ENCODE measurements around the gene CADPS.

GRCh38 chr3:62777130-62777529 lies 98.1 kb downstream of the CADPS start:
- TF ChIP-seq RARB (CRISPR knock-in tag; IDR thresholded peaks at IDR 0.05) (no peak), SNAI2 (CRISPR knock-in tag; IDR thresholded peaks at IDR 0.05) (no peak), PATZ1 (CRISPR knock-in tag; IDR thresholded peaks at IDR 0.05; ENCODE audit: borderline replicate concordance) (no peak), GLIS3 (CRISPR knock-in tag; IDR thresholded peaks at IDR 0.05) (no peak), ZFP30 (CRISPR knock-in tag; IDR thresholded peaks at IDR 0.05) (no peak), CSDC2 (CRISPR knock-in tag; IDR thresholded peaks at IDR 0.05) (no peak), PPARA (CRISPR knock-in tag; IDR thresholded peaks at IDR 0.05; ENCODE audit: borderline replicate concordance) (no peak), ZFP3 (CRISPR knock-in tag; IDR thresholded peaks at IDR 0.05) (no peak), TCF4 (CRISPR knock-in tag; IDR thresholded peaks at IDR 0.05; ENCODE audit: borderline replicate concordance) (no peak), ZNF70 (CRISPR knock-in tag; IDR thresholded peaks at IDR 0.05) (no peak), BACH2 (CRISPR knock-in tag; IDR thresholded peaks at IDR 0.05; ENCODE audit: borderline replicate concordance) (no peak), ZNF8 (CRISPR knock-in tag; IDR thresholded peaks at IDR 0.05) (no peak), CREB5 (CRISPR knock-in tag; IDR thresholded peaks at IDR 0.05; ENCODE audit: low read depth) (no peak), ARNTL (CRISPR knock-in tag; IDR thresholded peaks at IDR 0.05; ENCODE audit: borderline replicate concordance, low read depth) (no peak)
